Urinary bladder (tissue), 4 donors: ENCODE results near the gene DPM2. TPM values are rescaled to one million over a fixed set of nuclear protein-coding genes. Genes with fewer than 3 reads are reported as not detected.
A peak's percentile ranks its signal among the peaks of the same experiment; 100 is the strongest.

ENCODE experiments used
- DNase-seq: peaks from one replicate; pipeline ENCODE4 v3.0.0-alpha.2; 2015; ENCODE audit errors: extremely low spot score
- H3K27ac ChIP-seq: one replicate; pipeline ENCODE4 v1.5.1; 2013; ENCODE audit warnings: low read depth, mild to moderate bottlenecking, moderate library complexity
- H3K36me3 ChIP-seq: one replicate; pipeline ENCODE4 v1.6.1; 2013; ENCODE audit warnings: mild to moderate bottlenecking, moderate library complexity; ENCODE audit not compliant: insufficient read depth
- H3K4me1 ChIP-seq: one replicate; pipeline ENCODE4 v1.6.1; 2013; ENCODE audit warnings: mild to moderate bottlenecking, moderate library complexity; ENCODE audit not compliant: insufficient read depth
- H3K4me3 ChIP-seq: one replicate; pipeline ENCODE4 v1.5.1; 2013; ENCODE audit warnings: low read depth, low read length
- WGBS: extraction: QIAGEN DNeasy Blood & Tissue Kit; methylation state at CpG from one replicate; pipeline ENCODE4 v1.1.7; 2013; 5-methylcytosine and 5-hydroxymethylcytosine counted together
- polyA plus RNA-seq: library from polyadenylated mRNA; stranded (reverse); fragments of 200-250 nt; gene quantifications from one replicate; pipeline ENCODE4 v1.2.3, GENCODE V29; 2013
- total RNA-seq: library from RNA; depleted of rRNA; stranded (reverse); fragments of >200 nt; gene quantifications from one replicate; pipeline ENCODE4 v1.2.3, GENCODE V29; 2014
- donor health status: healthy with polysubstance abuse.
- donor health status: healthy.

DPM2 gene
- total and polyA plus RNA-seq, 2 donors = 7.5 to 32.1 TPM

DNA sequence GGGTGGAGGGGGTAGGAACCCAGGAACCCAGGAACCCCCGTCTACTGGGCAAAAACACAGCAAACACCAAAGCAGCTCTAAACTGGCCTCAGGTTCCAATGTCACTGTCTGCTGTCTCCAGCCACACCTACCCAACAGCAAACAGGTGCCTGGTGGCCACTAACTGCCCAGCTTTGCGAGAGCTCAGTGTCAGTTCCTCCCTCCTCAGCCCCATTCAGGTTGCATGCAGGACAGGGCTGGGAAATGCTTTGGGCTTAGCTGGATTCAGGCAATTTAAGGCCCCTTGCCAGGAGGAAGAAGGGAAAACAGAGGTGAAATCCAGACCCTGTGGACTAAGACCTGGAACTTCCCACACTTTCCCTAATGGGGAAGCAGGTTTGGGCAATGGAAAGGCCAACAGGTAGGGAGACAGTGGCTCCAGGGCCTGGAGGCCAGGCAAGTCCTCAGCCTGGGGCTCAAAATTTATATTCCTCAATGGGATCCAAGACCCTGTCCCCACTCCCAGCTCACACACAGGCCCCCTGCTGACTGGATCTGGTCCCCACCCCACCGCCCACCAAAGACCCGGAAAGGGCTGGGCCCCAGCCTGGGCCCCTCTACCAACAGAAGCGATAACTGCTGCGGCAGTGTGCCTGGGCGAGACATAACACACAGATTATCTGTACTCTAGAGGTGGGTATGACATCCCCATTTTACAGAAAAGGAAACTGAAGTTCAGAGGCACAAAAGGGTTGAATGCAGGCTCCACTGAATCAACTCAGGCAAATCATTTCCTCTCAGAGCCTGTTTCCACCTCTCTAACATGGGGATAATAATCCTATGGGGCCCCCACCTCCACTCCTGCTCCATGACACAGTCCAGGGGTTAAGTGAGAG, 39.6 kb upstream of the DPM2 start:
- Histone ChIP-seq H3K4me1 (no peaks in the 10 kb centered on the region), H3K27ac (no peak overlapping the region), H3K36me3 (no peaks in the 10 kb centered on the region), H3K4me3 (peak overlapping the region; percentile 92)
- WGBS = 32% methylated on average over 7 of the region's 7 CpGs
- no peak for DNase-seq

DNA sequence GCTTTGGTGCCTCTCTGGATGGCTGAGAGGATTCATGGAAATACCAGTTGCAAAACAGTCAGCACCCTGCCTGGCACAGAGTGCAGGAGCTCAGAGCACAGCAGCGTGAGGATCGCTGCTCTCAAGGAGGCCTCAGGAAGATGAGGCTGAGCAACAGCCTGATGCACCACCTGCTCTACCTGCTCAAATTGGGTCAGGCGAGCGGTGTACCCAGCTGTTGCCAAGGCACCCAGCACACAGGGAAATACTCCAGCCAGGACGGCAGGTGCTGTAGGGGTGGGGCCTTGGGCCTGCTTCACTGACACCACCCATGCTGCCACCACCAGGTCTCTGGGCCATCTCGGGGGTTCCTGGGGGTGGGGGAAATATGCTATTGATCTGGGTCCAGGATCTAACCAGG, 38.8 kb upstream of the DPM2 start:
- no peak overlapping the region for H3K4me3 ChIP-seq
- no peak for DNase-seq
- no peak overlapping the region for H3K27ac ChIP-seq
- H3K4me1 ChIP-seq = no peaks in the 10 kb centered on the region
- H3K36me3 ChIP-seq = no peaks in the 10 kb centered on the region
- 62% methylated on average over 6 of the region's 6 CpGs for WGBS

DNA sequence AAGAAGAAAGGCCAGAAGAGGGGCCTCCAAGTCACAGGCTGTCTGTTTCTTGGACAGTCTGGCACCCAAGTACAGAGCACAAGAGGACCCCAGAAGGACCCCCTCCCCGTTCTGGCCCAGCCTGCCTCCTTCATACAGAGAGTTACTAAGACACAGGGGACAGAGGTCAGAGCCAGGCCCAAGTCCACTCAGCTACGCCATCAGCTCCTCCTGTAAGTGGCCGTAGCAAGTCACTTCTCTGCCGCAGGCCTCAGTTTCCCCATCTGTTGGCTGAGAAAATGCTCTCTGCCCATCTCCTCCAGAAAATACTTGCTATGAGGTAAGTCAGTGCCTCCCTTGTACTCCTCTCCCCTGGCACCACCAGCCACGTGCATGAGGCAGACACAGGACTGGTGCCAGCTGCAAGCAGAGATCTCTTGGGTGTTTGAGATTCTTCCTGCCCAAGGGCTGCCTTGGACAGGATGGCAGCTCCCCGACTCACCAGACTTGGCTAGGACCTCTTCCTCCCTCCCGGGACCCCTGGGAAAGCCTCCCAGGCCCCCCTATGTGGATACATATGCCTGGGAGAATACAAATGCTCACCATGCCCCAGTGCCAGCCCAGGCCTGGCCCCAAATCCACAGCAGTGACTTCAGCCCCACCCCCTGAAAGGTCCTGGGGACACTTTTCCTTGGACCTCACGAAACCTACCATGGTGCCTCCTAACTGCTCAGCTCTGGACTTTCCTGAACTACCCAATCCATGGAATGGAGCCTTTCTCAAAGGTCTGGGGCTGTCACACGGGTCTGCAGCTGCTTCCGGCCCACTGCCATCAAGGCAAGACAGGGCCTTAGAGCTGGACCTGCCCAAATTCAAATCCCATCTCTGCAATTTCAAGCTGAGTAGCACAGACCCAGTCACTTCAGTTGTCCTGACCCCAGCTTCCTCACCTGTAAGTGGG, 38.0 kb upstream of the DPM2 start:
- Histone ChIP-seq H3K4me1 (no peaks in the 10 kb centered on the region), H3K4me3 (no peak overlapping the region), H3K36me3 (no peaks in the 10 kb centered on the region), H3K27ac (peak overlapping the region; percentile 33)
- DNase-seq = no peak
- WGBS = 61% methylated on average over 10 of the region's 10 CpGs

- Histone ChIP-seq H3K36me3 (no peaks in the 10 kb centered on the region), H3K4me3 (no peak overlapping the region), H3K4me1 (no peaks in the 10 kb centered on the region), H3K27ac (peak overlapping the region; percentile 33)
- WGBS = 25% methylated on average over 10 of the region's 10 CpGs
- DNase-seq = no peak
Observed at GRCh38 chr9:127974769-127975261, 37.2 kb upstream of the DPM2 start.

- H3K27ac ChIP-seq = no peak overlapping the region
- no peaks in the 10 kb centered on the region for H3K36me3 ChIP-seq
- WGBS = 48% methylated on average over 12 of the region's 12 CpGs
- H3K4me3 ChIP-seq = no peak overlapping the region
- H3K4me1 ChIP-seq = no peaks in the 10 kb centered on the region
- DNase-seq = no peak
Observed at GRCh38 chr9:127974001-127974768, 36.5 kb upstream of the DPM2 start.

- DNase-seq = no peak
- Histone ChIP-seq H3K27ac (peak overlapping the region; percentile 62), H3K4me1 (no peaks in the 10 kb centered on the region), H3K4me3 (no peak overlapping the region), H3K36me3 (no peaks in the 10 kb centered on the region)
- 49% methylated on average over 17 of the region's 17 CpGs for WGBS
Observed at GRCh38 chr9:127973169-127974000, 35.7 kb upstream of the DPM2 start.

DNA sequence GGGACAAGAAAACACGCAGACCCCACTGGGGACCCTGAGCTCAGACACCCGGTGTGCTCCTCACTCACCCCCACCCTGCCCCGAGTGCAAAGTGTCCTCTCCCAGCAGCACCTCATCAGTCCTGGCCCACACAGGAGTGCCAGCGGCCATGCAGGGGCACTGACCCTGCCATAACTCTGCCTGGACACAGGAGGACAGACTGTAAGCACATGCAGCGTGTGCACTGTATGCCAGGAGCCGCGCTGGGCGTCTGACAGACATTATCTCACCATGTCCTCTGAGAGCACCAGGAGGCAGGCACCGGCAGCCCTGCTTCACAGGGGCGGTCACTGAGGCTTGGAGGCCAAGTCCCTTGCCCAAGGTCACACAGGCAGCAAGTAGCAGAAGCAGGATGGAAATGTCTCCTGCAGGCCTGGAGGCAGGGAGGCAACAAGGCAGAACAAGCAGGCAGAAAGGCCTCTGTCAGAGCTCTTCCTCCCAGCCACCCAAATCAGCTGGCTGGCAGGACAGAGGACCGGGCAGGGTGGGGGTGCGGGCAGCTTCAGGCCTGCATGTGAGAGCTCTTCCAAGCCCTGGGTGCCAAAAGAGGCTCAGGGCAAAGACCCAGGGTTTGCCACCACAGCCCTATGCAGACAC, 34.7 kb upstream of the DPM2 start:
- Histone ChIP-seq H3K4me1 (no peaks in the 10 kb centered on the region), H3K36me3 (no peaks in the 10 kb centered on the region), H3K27ac (no peak overlapping the region), H3K4me3 (no peak overlapping the region)
- no peak for DNase-seq
- WGBS = 33% methylated on average over 12 of the region's 12 CpGs

GRCh38 chr9:127971357-127972235, 33.9 kb upstream of the DPM2 start:
- DNase-seq = no peak
- no peaks in the 10 kb centered on the region for H3K36me3 ChIP-seq
- H3K27ac ChIP-seq = peak overlapping the region; percentile 56
- WGBS = 29% methylated on average over 20 of the region's 20 CpGs
- no peak overlapping the region for H3K4me3 ChIP-seq
- H3K4me1 ChIP-seq = no peaks in the 10 kb centered on the region

- DNase-seq = no peak
- H3K27ac ChIP-seq = peak overlapping the region; percentile 68
- 48% methylated on average over 16 of the region's 16 CpGs for WGBS
- no peak overlapping the region for H3K4me3 ChIP-seq
- H3K36me3 ChIP-seq = no peaks in the 10 kb centered on the region
- H3K4me1 ChIP-seq = no peaks in the 10 kb centered on the region
Observed at GRCh38 chr9:127970401-127971313, 33.0 kb upstream of the DPM2 start.

- Histone ChIP-seq H3K4me1 (no peaks in the 10 kb centered on the region), H3K27ac (peak overlapping the region; percentile 81), H3K36me3 (no peaks in the 10 kb centered on the region), H3K4me3 (no peak overlapping the region)
- no peak for DNase-seq
- 35% methylated on average over 10 of the region's 10 CpGs for WGBS
Observed at GRCh38 chr9:127968700-127969383, 31.2 kb upstream of the DPM2 start.
